Stimulated activated CD8-positive, alpha-beta memory T cell treated with anti-CD3 and anti-CD28 coated beads, Interleukin-4, amount 100 ng/mL, for 48 hours (primary cell): ENCODE results near the gene TEX26.

Experiments used
- DNase-seq: peaks from one replicate; pipeline ENCODE4 v3.0.0-alpha.2; 2020

The TEX26 gene

DNA sequence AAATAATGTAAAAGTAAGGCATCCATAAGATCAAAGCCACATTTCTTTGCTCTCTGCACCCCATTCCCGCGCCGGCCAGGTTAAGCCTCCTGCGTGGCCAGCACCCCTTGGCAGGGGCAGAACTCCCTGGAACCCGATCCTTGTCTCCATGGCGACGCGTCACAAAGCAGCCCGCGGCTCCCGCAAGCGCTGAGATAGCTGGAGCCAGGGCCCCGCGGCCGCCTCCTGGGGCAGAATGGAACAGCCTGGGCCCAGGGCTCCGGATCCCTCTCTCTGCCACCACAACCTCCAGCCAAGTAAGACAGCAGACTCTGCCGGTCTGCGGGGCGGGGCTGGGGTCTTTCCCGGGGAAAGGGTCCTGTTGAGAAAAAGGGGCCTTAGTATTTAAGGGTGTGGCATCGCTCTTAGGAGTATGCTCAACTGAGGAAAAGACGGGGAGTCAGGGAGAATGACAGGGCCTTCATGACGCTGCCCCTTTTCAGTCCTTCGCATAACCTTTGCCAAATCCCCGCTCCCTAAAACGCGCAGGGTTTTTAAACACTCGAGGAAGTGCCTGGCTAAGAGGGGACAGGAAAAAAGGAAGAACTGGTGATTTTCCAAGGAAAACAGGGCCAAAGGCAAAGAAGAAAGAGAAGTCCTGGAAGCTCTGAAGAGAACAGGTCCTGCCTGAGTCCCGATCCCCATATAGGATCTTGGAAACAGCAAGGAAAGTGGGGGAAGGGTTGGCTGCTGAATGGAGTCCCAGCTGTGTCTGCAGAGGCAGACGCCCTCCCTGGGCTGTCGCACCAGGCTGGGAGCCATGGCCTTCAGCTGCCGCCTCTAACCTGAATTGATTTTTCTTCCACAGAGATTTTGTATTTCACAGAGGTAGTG, at the start of gene TEX26:
Gene TEX26, plus strand, starts transcription at position 176 of the 873 bp plus-strand sequence. Its CDS starts 60 bp downstream, at position 236.
- no peak for DNase-seq

DNA sequence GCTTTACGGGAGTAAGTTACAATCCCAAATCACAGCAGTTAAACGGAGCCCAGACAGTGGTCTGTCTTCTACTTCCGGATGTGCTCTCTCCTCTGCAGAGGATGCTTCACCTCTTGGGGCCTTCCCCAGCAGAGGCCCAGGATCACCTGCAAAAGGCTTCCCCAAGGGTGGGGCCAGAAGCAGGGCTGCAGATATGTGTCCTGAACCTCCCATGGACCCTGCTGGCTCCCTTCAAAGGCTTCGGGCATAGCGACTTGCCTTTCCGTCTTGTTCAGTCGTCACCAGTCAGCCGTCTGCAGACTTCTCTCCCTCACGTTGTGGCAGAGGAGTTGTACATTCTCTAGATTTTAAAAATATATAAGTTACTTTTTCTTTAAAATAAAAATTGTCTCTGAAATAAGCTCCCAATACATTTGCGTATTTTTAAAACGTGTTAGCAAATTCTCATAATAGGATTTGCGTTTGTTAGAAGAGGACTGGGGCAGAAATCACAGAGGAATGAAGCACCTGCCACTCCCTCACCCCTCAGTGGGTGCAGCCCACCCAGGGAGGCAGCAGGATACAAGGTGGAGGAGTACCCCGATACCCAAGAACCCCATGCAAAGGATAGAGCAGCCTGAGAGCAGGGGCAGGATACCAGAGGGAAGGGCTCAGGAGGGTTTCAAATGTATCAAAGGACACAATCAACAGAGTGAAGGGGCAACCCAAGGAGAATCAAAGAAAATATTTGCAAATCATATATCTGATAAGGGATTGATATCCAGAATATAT, 49.3 kb upstream of the TEX26 start:
- DNase-seq = no peak

DNA sequence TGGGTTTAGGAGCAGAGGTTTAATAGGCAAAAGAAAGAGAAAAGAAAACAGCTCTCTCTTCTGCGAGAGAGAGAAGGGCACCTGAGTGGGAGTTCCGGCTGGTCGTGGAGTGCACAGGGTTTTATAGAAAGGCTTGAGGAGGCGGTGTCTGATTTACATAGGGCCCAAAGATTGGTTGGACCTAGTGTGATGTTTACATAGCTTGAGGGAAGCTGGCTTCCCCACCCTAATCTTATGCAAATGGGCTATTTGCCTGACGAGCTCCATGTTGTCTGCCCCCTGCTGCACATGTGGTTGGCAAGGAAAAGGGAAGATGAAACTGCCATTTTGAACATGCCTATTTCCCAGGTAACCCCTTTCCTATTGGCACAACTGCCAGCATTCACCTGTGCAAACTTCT, 47.9 kb upstream of the TEX26 start:
- DNase-seq = no peak

DNA sequence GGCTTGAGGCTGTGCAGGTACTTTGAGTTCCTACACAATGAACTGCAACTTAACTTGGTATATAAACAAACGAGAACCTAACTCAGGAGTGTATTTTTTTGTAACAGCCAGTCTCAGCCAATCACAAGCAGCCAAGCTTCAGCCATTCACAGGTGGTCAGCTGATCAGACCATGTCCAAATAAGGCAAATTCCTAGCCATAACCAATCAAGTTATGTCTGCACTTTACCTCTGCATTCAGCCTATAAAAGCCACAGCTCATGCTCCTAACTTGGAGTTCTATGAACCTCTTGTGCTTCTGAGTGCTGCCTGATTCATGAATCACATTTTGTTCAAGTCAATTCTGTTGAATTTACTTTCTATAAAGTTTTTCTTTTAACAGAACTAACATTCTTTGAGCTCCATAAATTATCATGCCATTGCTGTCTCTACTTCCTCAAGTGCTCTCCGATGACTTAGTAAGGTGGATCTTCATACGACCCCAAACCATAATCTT, 43.2 kb upstream of the TEX26 start:
- DNase-seq = no peak

DNA sequence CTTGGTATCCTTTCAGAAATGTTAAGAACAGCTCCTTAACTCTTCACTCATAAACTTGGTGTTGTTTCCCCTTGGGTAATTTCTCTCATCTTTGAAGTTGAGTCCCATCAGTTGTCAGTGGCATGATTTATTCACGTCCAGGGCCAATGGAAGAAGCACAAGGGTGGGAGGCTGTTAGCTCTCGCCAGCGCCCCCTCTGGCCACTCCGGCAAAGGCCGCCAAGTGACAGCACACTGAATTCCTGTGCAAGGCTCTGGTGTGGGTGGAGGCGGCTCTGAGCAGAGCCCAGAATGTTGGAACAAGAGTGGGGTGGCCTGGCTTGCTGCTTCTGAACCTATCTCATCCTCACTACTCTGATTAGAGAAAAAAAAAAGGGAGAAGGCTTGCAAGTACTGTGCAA, 39.5 kb upstream of the TEX26 start:
- peak; percentile 50 for DNase-seq

DNA sequence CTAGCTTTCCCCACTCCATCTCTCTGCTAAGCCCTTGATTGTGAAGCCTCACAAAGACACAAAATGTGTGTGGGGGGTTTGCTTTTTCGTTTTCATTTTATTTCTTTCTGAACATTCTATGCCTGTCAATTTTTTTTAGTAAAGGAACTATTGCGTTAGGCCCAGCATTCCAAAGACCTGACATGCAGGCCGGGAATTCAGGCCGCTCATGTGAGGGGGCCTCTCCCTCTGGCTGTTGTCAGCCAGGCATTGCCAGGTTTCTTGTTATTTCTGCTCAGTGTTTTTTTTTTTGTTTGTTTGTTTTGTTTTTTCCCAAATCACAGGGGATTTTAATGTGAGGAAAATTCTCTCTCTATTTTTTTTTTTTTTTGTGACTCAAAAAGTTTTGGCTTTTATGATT, 36.7 kb upstream of the TEX26 start:
- no peak for DNase-seq

DNA sequence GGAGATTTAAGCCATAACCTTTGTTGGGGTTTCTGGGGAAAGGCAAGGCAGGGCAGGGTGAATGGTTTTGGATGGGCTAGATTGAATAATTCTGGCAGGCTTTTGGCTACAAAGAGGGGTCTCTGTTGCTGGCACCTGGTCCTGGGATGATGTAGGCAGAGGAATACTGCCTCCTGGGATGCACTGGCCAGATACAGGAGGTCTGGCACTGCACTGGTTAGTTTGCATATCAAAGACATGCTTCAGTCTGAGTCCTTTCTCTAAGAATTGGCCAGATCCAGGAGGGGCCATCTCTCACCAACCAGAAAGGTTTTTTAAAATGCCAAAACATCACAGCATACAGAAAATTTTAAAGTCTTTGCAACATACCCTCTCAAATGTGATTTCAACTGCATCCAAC, 34.4 kb upstream of the TEX26 start:
- DNase-seq = no peak

DNA sequence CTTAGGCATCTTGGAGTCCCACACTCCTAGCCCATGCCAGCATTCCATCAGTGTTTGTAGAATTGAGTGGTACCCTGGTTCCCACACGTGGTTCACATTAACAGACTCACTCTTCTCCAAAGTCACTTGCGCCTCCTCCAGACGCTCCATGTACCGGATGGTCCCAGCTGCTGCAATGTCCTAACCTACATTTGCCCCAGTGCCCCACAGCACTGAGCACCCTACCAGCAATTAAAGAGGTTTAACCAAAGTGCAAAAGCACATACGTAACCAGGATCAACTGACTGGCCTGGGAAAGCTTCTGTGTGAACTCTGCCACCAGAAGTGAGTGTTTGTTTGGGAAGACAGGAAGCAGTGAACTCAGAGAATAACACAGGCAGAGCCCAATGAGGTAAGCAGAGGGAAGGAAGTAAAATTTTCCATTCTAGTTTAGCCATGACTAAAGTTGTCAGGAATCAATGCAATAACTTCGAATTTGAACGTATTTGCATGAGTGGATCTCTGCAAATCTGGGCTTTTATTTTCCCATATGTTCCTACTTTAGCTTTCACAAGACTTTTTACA, 33.7 kb upstream of the TEX26 start:
- DNase-seq = no peak

DNA sequence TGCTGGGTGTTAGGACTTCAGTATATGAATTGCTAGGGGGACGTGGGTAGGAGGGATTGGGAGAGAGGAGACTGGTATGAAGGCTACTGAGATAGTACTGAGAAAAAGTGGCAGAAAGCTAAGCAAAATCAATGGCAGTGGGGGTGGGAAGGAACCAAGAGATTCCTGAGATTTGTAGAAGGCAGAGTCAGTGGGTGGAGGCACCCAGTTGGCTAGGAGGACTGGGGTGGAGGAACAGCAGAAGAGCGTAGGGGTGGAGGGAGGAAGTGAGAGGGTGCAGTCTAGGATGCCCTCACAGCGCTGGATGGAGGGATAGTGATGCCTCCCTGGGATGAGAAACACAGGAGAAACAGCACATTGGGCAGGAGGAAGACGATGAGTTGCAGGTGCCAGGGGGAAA, 32.0 kb upstream of the TEX26 start:
- no peak for DNase-seq

DNA sequence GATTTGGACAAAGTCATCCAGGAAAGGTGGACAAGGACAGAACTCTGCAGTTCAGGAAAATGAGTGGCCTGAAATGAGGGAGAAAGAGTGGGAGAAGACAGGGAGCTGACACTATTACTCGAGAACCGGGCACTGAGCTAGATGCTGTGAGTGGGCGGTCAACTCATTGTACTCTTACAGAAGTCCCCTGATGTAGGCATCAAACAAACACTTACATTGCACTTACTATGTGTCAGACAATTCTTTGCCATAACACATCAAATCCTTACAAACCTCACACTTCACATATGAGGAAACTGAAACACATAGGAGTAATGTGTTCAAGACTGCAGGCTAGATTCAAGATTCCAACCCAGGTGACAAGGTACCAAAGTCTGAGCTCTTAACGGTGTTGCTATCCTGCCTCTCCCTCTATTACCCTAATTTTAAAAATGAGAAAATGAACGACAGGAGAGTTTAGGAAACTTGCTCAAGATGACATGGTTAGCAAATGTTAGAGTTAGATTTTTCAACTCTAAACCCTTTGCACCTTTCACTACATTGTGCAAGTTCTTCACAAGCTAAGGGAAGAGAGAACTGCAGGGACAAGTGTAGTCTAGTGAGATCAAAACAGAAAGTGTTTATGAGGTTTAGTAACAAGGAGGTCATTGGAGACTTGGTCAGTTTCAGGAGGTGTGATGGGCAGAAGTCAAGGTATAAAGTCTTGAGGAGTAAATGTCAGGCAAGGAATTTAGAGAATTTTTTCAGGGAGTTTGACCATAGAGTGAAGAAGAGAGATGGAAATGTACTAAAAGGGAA, 31.3 kb upstream of the TEX26 start:
- no peak for DNase-seq

DNA sequence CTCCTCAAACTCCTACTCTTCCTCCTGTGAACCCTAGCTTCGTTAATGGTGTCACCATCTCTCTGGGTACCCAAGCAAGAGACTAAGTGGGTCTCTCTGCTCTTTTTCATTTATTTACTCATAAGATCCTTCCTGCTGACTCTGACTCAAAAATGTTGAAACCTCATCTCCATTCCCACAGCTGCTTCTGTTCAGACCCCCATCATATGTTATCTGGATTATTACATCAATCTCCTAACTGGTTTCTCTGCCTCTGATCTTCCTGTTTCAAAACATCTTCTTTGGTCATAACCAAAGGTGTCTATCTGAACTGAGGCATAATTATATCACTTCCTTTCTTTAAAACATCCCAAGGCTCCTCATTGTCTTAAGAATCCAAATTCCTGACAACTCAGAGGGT, 28.4 kb upstream of the TEX26 start:
- no peak for DNase-seq

DNA sequence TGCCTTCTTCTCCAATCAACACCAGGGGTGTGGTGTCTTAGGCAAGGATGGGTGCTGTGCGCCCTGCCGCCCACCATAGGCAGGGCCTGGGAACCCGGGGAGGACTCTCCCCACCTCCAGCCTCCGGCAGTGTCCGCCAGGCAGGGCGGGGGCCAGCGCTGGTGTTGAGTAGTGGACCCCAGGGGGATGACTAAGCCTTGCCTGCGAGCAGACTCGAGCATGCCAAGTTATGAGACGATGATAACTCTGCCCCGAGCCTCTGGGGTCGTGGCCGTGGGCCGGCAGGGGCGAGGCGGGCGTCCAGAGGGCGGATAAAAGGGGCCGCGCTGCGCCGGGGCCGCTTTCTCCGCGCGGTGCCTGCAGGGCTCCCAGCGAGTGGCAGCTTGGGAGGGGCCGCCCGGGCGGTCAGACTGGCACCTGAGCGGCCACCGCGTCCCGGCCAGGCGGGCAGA, 26.5 kb upstream of the TEX26 start, which contains the start of gene MEDAG:
Gene MEDAG, plus strand, starts transcription at position 340 of the 452 bp plus-strand sequence. CDS start 245 bp downstream, outside the sequence.
- no peak for DNase-seq

DNA sequence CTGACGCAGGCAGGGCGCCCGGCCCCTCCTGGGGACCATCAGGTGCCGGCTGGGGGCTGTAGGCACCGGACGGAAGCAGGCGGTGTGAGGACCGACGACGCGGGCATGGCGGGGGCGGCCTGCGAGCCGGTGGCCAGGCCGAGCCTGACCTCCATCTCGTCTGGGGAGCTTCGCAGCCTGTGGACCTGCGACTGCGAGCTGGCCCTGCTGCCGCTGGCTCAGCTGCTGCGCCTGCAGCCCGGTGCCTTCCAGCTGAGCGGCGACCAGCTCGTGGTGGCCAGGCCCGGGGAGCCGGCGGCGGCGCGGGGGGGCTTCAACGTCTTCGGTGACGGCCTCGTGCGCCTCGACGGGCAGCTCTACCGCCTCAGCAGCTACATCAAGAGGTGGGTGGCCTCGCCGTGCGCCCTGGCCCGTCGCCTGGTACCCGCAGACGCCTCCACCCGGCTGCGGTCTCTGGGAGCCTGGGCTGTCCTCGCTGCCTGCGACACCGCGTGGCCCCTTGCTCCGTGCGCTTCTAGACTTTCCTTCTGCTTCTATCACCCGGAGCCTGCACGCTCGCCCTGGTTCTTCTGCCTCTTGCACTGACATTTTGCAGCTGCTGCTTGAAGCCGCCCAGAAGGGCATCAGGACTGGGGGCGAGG, 25.9 kb upstream of the TEX26 start:
- no peak for DNase-seq

DNA sequence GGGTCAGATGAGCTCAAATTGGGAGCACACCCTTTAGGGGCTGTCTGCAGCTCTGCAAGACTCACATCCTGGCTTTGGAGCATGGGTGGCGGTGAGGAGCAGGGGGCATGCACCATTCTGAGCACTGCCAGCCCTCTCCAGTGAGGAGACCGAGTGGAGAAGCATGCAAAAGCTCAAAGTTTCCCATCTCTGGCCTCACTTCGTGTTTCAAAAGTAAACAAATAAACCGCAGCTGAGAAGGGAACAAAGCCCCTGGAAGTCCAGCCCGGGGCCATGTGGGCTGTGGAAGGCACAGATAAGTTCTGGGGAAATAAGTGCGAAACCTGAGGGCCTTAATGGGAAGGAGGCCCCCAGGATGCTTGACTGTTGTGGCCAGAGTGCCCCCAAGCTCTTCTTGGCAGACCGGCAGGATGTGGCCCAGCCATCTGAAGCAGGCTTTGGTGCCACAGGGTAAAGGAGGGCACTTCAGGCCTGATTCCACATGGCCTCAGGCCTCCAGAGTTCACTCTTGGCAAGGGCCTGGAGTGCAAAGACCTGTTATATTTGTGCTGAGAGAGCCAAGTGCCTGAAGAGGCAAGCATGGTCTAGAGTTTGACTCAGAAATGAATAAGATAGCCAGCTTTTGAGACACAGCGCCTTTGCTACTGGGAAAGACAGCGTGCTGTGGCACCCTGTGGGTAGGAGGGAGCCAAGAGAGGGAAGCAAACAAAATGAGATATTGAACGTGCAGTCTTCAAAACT, 25.2 kb upstream of the TEX26 start:
- DNase-seq = no peak

DNA sequence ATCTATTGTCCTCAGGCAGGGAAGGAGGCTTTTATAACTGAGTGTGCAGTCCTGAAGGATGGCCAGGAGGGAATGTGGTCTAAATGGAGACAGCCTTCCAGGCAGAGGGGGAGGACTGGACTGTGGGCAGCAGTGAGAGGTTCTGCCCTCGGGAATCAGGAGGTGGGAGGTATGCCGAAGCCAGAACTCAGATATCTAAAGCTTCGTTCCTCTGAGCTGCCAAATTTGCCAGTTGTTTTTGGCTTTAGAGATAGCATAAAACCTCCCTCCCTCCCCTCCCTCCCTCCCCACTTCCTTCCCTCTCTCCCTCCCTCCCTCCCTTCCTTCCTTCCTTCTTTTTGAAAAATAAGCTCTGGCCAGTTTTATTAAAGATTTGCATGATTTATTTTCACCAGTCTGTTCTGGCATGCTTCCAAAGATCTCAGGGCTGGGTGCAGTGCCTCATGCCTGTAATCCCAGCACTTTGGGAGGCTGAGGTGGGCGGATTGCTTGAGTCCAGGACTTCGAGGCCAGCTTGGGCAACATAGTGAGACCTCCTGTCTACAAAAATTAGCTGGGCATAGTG, 24.0 kb upstream of the TEX26 start:
- no peak for DNase-seq

DNA sequence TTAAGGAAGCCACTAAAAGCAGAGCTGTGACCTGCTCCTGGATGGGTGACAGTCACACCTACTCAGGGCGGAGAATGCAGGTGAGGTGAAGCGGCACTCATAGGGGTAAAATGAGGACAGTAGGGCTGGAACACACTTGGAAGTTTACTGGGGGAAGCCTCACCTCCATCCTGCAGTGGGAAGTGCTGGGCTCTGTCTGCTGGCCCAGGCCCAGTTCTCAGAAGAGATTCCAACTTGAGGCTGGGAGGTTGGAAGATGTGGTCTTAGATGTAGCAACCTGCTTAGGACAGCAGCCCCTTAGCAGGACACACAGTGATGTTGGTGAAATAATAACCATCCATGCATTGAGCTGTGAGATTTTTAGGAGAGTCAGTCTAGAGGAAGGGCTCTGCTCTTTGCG, 21.8 kb upstream of the TEX26 start:
- no peak for DNase-seq

DNA sequence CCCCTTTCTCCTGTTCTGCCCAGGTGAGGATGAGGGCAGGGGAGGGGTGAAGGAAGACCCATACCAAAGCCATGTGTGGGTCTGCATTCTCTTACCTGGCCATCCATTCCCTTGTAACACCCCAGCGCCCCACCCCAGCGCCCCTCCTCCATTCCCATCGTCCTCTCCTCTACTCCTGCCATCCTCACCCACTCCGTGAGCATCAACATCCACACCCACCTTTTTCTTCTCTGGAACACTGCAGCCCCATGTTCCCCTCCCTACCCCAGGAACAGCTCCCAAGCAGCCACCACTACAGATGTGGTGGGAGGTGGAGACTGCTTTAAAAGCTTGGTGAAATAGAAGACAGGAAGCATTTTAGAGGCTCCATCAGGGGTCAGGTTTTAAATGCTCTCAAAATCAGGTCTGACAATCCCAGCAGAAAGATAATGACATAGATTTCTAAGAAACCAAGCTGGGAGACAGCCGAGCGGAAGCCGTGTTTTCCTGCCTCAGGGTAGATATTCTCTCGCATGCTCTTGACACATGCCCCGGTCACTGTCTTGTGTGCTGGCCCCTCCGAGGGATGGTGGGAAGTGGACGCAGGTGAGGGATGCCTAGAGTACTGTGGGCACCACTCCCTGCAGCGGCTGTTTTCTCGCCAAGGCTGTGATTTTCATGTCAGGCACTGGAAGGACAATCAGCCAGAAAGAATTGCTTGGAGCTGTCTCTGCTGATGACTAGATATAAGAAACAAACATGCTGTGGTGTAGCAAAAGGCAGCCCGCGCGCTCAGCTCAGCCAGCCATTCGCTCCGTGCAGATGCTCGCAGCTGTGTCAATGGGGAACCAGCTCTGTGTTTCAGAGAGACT, 16.5 kb upstream of the TEX26 start:
- no peak for DNase-seq

DNA sequence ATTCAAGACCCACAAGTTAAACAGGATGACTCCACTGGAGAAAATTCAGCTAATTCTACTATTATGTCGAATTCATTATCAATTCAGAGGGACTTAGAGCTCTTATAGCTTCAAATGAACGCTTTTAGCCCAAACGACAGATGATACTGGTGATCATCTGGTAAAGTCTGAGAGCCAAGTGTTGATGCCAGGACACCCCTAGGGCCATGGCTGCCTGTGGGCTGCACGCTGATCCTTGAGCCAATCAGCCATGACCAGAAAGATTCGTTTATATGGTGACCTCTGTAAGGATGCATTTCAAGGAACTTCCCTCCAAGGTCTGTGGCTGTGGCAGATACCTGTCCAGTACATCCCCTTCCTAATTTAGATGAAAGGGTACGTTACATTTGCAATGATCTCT, 15.5 kb upstream of the TEX26 start:
- no peak for DNase-seq

DNA sequence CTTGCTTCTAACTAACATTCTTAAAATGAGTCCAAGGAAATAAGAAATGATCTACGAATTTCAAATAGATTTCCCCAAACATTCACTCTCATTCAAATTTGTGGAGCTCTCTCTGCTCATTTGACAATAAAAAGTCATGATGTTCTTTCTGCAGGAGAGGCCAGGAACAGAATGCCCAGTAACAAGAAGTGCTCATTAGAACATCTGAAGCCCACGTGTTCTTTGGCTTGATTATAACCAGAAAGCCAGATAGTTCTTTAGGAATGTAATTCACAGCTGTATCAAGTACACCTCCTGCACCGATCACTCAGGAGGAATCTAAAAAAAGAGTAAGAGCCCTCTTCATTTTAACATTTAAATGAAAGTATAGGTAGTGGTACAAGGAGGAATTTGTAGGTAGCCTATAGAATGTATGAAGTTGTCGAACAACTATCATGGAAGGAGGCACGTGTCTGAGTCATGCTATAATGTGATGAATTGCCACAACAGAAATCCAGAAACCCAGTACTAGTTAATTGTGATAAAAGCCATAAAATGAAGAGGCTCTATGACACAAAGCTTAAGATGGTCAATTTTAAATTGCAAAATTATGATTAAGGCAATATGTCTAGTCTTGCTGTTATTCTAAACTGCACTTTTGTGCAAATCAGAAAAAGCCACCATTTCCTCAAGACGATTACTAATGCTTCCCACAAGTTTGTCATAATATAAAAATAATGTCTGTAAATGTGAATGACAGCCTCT, 13.6 kb upstream of the TEX26 start:
- no peak for DNase-seq
